Thyroid gland (tissue), 4 donors: ENCODE results near the gene FNDC7.

Experiments used
- CTCF ChIP-seq, 6 experiments: fragments of 200-600 bp in 3 of 6; fragments of 450-650 bp in 3 of 6; sonication (generic) in 3 of 6; IDR thresholded peaks; one replicate each; pipeline ENCODE4 v1.5.1; 2016 to 2019; ENCODE audit warnings: antibody characterized with exemption in 6 of 6, mild to moderate bottlenecking in 2 of 6, inconsistent platforms in 1 of 6, moderate library complexity in 1 of 6
- POLR2A ChIP-seq, 2 donors: fragments of 450-650 bp; IDR thresholded peaks; one replicate each; pipeline ENCODE4 v1.6.1; 2017; ENCODE audit warnings: antibody characterized with exemption in 2 of 2, mild to moderate bottlenecking in 2 of 2, moderate library complexity in 1 of 2

- TF ChIP-seq POLR2A (IDR thresholded peaks at IDR 0.05) = no peak
- no peak for TF ChIP-seq CTCF (IDR thresholded peaks at IDR 0.05)
These were observed 43.0 kb upstream of the FNDC7 start for GRCh38 chr1:108669679-108670078.
